Endothelial cell of coronary artery (primary cell): Measurements from ENCODE around the gene ZFP37. TPM values are rescaled to one million over a fixed set of nuclear protein-coding genes. Genes with fewer than 3 reads are reported as not detected.

ENCODE experiments used
- total RNA-seq: library from RNA; depleted of rRNA; stranded (reverse); fragments of >200 nt; gene quantifications from 2 replicates; pipeline ENCODE4 v1.2.3, GENCODE V29; 2014

Gene ZFP37
- total RNA-seq, result 0.63 and 1.4 TPM in 2 replicates

GRCh38 chr9:113056191-113057106 lies at the start of gene ZFP37:
TSS of gene ZFP37 (minus strand) at chr9:113056724. CDS start at chr9:113056688, 36 bp downstream.

GRCh38 chr9:113011911-113012381 lies 44.6 kb downstream of the ZFP37 start, which contains the start of gene ZNF883:
TSS of gene ZNF883 (minus strand) at chr9:113012192.

Other genes with a start within 250 kb of the ZFP37 start
- gene SLC46A2, start 165.8 kb downstream of the ZFP37 start, total RNA-seq, result not detected in 2 replicates
- gene ZNF883, start 44.5 kb downstream of the ZFP37 start, total RNA-seq, result 0.09 and 2.1 TPM in 2 replicates
- gene SLC31A2, start 94.3 kb upstream of the ZFP37 start, total RNA-seq, result 4.3 and 5.0 TPM in 2 replicates
- 15.6 and 19.1 TPM in 2 replicates for gene FKBP15, start 164.6 kb upstream of the ZFP37 start, total RNA-seq
- gene SLC31A1, start 164.8 kb upstream of the ZFP37 start, total RNA-seq, result 12.0 and 16.8 TPM in 2 replicates
- 45.0 and 53.3 TPM in 2 replicates for gene CDC26, start 218.8 kb upstream of the ZFP37 start, total RNA-seq
- 26.6 and 27.1 TPM in 2 replicates for gene PRPF4, start 218.9 kb upstream of the ZFP37 start, total RNA-seq
- gene RNF183, start 246.7 kb upstream of the ZFP37 start, total RNA-seq, result not detected in 2 replicates